HG02981 (cell line): ENCODE measurements around the gene ZNF652.

Experiments
- ATAC-seq: cut with Tn5 transposase; IDR thresholded peaks from one replicate; pipeline ENCODE4 v1.9.1; 2021; ENCODE audit warnings: mild to moderate bottlenecking, moderate library complexity; ENCODE audit not compliant: unreplicated experiment

ZNF652 gene

DNA sequence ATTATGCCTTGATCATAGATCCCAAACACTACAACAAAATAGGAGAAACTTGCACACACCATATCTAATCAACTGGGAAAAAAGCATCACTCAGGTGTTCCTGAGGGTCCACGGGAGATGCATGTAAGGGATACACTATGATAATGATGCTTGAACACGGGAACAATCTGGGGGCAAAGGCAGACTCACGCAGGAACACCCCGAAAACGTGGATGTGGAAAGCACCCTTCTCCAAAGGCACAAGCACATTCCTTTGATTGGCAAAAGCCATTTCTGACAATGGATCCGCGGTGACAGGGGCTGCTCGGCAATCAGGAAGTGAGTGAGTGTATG lies 1.3 kb downstream of the ZNF652 start:
- no peak for ATAC-seq

DNA sequence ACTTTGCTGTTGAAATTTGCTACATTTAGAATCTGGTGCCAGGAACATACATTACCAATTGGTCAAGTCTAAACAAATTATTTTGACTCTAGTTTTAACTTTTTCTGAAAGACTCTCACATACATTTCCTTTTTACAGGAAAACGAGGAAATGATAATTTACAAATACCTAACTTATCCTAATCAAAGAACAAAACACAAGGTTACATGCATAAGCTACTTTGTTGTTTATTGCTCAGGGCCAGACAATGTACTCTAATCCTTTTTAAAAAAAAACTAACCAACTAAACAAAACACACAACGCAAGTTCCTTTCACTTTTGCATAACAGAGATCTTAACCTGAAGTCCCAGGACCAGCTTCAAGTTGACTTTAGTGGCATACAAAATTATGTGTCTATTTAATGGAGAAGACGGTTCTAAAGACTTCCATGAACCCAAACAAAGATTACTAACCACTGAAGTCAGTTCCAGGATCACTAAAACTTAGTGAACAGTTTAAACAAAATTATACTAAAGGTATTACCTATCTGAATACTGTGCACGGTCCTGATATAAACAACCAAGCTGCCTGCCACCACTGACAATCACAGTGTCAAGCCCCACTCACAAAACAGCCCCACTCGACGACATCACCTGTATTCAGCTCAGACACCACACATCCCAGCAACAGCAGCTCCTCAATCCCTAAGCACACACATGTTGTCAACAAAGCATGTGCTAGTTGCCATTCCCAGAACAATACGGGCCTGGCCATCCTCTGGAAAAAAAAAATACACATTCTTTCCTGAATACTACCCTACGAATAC lies 1.9 kb downstream of the ZNF652 start:
- ATAC-seq: no peak

DNA sequence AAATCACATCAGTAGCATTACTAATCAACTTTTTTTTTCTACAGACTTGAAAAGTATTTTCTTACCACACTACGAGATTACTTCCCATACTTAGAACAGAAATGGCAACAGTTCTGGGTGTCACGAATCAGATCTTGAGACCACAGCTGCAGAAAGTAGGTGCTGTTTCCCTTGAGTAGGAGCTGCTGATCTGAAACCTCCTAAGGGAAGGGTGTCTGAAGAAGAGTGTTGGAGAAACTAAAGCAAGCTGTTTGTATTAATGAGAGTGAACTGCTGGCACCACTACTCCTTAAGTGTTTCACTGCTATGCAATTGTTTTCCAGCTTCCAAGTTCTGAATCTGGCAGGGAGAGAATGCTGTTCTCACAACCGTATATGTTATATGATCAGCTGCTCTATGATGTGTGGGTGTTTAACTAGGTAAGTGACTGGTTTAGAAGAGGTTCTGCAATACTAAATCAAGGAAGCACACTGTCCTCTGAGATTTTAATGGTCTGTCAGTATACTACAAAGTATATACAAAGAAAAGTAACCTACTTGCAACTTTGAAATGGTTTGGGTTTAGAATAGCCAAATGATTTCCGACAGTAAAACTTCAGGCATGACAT lies 3.3 kb downstream of the ZNF652 start:
- ATAC-seq: no peak

DNA sequence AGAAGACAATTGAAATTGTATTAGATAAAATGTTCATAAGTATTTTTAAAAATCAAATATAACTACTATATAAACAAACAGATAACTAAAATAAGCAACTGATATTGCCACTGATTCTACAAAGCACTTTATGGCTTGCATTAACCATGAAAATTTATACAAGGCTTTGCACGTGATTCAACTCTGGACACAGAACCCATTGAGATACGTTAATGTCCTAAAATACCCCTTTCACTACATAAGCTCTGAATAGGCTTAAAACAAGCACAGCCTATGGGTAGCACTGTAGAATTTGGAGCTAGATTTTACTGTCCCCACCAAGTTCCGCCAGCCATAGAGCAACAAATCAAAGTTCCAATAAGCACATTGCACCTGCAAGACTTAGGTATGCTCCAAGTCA lies 4.5 kb downstream of the ZNF652 start:
- no peak for ATAC-seq

DNA sequence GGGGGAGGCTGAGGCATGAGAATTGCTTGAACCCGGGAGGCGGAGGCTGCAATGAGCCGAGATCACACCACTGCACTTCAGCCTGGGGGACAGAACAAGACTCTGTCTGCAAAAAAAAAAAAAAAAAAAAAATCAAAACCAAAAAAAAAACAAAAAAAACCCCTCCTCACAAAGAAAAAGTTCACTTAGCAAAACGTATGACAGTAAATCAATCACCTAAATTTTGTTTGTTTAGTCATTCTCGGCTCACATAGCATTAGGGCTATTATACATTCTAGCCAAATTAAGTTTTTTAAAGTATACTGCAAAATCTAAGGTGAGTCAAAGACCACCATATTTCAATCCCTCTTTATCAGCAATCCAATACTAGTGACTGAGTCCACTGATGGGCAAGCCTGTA lies 5.7 kb downstream of the ZNF652 start:
- ATAC-seq: no peak

DNA sequence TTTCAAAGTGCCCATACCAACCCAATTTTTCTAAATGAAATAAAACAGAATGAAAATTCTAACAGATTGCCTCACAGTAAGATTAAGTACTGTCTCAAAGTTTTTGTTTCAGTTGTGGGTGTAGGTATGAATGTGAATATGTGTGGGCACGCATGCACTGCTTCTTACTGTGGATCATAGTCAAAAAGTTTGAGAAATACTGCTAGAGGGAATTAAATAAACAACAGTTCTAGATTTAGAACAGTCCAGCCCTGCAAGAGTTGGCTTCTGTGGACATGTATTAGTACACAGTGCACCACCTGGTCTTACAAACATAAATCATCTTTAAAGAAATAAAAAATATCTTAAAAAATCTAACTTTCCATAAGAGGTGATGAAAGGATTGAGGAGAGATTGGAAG lies 8.4 kb downstream of the ZNF652 start:
- no peak for ATAC-seq

DNA sequence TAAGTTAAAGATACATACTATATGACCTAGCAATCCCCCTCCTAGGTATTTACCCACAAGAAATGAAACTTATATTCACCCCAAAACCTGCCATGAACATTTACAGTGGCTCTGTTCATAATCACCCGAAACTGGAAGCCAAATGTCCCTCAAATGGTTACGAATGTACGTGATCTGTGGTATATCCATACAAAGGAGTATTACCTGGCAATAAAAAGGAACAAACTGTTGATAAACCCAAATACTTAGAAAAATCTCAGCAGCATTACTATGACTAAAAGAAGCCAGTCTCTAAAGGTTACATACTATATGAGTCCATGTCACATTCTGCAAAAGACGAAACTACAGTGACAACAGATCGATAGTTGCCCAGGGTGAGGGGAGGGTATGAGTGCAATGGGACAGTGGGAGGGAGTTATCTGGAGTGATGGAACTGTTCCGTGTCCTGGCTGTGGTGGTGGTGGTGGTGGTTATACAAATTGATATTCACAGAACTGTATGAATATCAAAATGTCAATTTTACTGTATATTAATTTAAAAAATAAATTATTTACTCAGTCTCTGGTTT lies 9.4 kb downstream of the ZNF652 start:
- ATAC-seq: no peak

DNA sequence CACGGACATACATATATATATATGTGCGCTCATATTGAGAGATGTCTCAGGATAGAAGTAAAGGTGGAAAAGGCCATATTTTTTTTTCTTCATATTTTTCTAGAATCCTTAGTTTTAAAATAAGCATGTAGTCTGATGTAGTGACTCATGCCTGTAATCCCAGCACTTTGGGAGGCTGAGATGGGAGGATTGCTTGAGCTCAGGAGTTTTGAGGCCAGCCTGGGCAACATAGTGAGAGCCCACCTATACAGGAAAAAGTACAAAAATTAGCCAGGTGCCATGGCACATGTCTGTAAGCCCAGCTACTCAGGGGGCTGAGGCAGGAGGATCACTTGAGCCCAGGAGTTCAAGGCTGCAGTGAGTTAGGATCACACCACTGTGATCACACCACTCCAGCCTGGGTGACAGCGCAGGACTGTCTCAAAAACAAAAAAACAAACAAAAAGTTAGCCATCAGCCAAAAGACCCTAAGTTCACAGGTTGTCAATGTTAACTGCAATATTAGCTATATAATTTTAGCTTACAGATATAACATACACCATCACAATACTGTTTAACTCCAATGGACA lies 10.4 kb downstream of the ZNF652 start:
- no peak for ATAC-seq

DNA sequence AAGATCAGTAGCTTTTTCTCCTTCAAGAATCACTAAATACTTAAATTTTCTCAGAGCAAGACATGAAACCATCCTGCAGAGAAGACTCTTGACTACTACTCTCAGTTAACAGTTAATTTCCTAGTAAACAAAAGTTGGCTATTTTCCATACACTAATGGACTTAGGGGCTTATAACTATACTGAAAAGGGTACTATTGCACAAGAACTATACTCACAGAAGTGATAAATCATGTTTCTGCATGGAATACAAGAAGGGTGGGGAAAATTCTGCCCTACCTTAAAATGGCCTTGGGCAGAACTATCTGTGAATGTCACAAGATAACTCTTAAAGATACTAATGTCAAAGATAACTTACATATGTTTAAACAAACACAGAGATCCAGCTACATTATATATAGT lies 12.5 kb downstream of the ZNF652 start:
- no peak for ATAC-seq

DNA sequence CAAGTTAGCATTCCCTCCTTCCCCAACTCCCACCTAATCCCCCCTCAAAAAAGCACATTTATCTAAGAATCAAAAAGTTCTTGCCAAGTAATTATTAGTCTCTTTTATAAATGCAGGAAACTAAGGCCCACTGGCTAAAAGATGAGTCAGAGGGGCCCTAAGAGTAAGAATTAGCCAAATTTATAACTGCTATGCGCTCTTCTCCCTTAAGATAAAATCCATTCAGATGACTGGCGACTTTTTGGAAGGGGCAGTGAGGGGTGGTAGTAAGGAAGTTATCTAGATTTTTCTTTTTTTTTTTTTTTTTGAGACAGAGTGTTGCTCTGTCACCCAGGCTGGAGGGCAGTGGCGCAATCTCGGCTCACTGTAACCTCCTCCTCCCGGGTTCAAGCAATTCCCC lies 17.1 kb downstream of the ZNF652 start:
- ATAC-seq: no peak

DNA sequence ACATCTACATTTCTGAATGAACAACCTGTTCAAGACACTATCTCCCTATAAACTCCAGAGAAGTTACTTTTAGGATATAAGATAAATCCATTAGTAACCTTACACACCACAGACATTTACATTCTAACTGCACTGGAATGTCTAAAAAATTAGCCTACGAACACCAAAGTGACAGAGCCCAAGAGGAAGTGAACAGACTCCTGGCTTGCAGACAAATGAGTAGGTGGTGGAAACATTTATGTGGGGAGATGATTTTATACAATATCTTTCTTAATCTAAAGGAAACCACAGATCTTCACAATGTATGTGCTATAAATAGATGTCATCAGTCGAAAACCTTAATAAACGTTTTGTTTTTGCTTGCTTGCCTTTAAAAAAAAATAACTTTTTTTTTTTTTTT lies 18.8 kb downstream of the ZNF652 start:
- no peak for ATAC-seq

DNA sequence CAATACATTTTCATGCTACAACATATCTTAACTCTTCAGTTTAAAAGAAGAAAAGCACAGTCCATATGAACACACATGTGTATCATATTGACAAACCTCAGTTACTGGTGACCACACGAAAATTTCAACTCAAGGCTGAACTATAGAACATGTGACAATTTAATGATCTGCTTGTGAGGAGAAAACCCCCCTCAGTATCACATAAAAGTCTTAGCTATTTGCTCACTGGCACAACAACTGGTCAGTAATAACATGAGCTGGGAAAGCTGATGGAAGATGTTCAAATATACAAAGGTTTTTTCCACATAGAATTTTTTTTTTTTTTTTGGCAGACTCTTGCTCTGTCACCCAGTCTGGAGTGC lies 19.5 kb downstream of the ZNF652 start:
- peak; percentile 43 for ATAC-seq

DNA sequence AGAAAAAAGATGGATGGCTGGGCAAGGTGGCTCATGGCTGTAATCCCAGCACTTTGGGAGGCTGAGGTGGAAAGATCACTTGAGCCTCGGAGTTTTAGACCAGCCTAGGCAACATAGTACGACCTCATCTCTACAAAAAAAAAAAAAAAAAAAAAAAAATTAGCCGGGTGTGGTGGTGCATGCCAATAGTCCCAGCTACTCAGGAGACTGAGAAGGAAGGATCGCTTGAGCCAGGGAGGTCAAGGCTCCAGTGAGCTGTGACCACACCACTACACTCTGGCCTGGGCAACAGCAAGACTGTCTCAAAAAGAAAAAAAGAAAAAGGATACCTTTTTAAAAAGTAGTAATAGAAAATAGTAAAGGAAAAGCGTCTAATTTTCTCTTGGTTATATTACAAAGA lies 20.7 kb downstream of the ZNF652 start:
- ATAC-seq: no peak

DNA sequence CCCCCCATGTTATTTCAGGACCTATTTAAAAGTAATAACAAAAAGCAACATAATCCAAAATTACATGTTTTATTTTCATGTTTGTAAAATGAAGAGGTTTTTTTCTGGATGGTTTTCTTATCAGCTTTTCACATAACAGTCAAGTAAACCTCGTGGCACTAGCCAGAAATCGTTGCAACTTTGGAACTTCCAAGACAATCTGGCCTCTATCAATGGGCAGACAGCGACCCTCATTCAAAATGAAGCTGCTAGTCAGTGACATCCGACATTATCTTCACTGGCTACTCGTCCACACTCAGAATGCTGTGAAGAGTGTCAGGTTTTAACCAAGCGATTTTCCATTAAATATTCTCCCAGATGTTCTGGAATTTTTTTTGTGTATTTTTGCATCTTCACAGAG lies 22.7 kb downstream of the ZNF652 start:
- no peak for ATAC-seq

DNA sequence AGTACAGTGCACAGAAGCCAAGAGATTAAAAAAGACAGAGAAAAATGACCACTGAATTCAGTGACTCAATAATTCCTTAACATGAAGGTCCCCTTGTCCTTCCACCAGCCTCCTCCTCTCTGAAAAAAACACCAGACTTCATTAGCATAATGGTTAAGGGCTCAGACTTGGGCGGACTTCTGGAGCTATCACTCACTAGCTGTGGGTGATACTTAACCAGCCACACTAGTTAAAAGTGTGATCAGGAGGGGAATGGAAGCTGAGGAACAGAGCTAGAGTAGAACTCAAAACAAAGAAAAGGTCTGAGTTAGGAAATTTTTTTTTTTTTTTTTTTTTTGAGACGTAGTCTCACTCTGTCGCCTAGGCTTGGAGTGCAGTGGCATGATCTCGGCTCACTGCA lies 23.2 kb downstream of the ZNF652 start:
- no peak for ATAC-seq

DNA sequence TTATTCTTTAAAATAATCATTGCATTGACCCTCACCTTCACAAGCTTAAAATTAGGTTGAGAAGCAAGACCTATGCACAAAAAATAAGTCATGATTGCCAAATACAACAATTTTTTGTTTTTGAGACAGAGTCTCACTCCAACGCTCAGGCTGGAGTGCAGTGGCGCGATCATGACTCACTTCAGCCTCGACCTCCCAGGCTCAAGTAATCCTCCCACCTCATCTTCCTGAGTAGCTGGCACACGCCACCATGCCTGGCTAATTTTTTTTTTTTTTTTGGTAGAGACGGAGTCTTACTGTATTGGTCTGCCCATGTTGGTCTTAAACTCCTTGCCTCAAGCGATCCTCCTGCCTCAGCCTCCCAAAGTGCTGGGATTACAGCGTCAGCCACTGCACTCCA lies 24.2 kb downstream of the ZNF652 start:
- ATAC-seq: no peak

DNA sequence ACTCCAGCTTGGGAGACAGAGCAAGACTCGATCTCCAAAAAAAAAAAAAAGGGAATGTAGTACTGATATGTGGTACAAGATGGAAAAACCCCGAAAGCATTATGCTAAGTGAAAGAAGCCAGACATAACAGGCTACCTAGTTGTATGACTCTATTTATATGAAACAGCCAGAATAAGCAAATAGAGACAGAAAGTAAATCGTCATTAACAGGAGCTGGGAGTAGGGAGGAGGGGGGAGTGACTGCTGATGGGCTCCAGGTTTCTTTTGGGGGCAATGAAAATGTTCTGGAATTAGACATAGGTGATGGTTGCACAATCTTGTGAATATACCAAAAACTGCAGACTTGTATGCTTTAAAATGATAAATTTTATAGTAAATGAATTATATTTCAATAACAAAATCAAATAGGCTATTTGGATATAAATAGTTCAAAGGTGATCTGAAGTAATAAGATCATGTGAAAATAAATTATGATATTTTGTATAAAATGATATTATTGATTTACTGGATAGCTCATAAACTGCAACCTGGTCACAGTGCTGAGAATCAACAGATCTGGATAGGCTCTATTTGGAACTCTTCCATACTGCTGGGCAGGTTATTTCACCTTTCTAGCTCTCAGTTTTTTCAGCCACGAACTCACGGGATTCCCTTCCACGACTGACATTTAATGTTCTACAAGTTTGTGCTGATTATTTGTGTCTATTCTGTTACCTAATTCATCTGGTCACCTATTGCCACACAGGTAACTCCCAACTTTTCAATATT lies 27.1 kb downstream of the ZNF652 start:
- ATAC-seq: no peak

DNA sequence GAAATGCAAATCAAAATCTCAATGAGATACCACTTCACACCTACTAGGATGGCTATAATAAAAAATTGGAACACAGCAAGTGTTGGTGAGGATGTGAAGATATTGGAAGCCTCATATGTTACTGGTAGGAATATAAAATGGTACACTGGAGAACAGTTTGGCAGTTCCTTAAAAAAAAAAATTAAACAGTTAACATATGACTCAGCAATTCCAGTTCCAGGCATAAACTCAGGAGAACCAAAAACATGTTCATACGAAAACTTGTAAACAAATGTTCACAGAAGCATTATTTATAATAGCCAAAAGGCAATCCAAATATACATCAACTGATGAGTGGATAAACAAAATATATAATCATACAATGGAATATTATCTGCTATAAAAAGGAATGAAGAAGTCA lies 28.2 kb downstream of the ZNF652 start:
- no peak for ATAC-seq

DNA sequence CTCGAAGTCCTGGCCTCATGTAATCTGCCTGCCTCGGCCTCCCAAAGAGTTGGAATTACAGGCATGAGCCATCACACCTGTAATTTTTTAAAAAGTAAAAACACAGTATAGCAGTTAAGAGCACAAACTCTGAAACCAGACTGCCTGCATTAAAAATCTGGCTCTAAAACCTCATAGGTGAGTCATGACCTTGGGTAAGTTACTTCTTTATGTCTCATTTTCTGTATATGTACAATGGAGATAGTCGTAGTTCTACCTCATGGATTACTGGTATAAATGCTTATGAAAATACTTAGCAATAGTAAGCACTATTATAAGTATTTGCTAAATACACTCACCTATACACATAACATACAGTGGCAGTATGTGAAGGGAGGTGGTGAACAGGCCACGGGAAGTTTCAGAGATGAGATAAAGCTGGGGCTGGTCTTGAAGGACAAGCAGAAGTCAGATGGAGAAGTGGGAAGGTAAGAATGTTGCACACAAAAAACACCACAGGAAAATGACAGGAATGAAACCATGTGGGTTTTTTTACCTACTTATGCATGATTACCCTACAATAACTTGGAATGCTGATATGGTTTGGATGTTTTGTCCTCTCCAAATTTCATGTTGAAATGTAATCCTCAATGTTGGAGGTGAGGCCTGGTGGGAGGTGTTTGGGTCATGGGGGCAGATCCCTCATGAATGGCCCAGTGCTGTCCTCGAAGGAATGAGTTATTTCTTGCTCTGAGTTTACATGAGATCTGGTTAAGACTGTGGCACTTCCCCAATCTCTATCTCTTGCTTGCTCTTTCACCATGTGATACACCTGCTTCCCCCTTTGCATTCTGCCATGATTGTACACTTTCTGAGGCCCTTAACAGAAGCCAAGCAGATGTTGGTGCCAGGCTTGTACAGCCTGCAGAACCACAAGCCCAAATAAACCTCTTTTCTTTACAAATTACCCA lies 33.9 kb downstream of the ZNF652 start:
- ATAC-seq: no peak

DNA sequence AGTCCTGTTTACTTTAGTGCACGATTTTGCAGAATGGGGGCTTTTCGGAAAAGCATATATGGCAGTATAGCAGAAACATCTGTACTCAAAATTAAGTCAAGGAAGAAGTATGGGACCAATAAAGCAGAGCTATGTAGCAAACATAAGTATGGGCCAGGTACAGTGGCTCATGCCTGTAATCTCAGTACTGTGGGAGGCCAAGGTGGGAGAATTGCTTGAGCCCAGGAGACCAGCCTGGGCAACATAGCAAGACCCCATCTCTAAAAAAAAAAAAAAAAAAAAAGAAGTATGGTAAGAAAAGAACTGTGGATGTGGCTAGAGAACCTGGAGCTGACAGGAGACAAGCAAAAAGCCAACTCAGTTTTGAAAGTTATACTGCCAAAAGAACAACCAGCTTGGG lies 36.1 kb downstream of the ZNF652 start:
- ATAC-seq: no peak
